ENCODE results near the gene HAAO. TPM values are rescaled to one million over a fixed set of nuclear protein-coding genes. Genes with fewer than 3 reads are reported as not detected.

HAAO gene
- total RNA-seq, 4 donors from 2014 or later, result 6.0 to 19.1 (median 9.8) TPM

- Histone ChIP-seq H3K36me3 (no peaks in the 10 kb centered on the region), H3K27ac (no peak overlapping the region), H3K4me1 (peaks cover 0 to 16% (median 5%) of the 10 kb centered on the region in 3 donors), H3K9me3 (no peaks in the 10 kb centered on the region), H3K27me3 (no peaks in the 10 kb centered on the region), H3K4me3 (no peak overlapping the region)
- no peak for ATAC-seq
- 91 to 100% methylated on average over 1 to 3 of the region's 4 CpGs for WGBS, 2 donors (ENCODE audit: low coverage in 1 of 2)
- no peak for TF ChIP-seq POLR2A (IDR thresholded peaks at IDR 0.05)
- TF ChIP-seq POLR2AphosphoS5 (IDR thresholded peaks at IDR 0.05), result no peak
- no peak for TF ChIP-seq EP300 (IDR thresholded peaks at IDR 0.05)
- TF ChIP-seq, protein P1, sequence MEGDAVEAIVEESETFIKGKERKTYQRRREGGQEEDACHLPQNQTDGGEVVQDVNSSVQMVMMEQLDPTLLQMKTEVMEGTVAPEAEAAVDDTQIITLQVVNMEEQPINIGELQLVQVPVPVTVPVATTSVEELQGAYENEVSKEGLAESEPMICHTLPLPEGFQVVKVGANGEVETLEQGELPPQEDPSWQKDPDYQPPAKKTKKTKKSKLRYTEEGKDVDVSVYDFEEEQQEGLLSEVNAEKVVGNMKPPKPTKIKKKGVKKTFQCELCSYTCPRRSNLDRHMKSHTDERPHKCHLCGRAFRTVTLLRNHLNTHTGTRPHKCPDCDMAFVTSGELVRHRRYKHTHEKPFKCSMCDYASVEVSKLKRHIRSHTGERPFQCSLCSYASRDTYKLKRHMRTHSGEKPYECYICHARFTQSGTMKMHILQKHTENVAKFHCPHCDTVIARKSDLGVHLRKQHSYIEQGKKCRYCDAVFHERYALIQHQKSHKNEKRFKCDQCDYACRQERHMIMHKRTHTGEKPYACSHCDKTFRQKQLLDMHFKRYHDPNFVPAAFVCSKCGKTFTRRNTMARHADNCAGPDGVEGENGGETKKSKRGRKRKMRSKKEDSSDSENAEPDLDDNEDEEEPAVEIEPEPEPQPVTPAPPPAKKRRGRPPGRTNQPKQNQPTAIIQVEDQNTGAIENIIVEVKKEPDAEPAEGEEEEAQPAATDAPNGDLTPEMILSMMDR (IDR thresholded peaks at IDR 0.05), result no peak
Measured at GRCh38 chr2:42799881-42800280, 7.5 kb upstream of the HAAO start.

DNA sequence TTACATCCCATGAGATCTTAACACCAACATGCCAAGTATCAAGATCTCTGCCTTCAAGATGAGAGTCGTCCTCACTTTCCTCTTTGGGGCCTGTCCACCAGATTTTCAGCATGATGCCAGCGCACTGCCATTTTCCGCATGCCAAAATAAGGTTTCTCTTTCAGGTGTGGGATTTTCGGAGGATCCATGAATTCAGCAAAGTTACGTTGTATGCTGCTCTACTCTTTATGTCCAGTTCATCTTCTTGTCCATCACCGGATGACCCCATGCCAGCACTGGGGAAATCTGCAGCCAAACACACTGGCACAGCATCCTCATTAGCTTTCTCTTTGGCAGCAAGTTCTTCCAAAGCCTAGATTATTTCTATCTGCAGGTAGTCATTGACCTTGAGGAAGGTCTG, 4.9 kb upstream of the HAAO start:
- Histone ChIP-seq H3K9me3 (no peaks in the 10 kb centered on the region), H3K27me3 (no peaks in the 10 kb centered on the region), H3K27ac (no peak overlapping the region), H3K4me1 (peaks cover 0 to 39% (median 5%) of the 10 kb centered on the region in 3 donors), H3K4me3 (no peak overlapping the region), H3K36me3 (no peaks in the 10 kb centered on the region)
- no peak for ATAC-seq
- WGBS, 2 donors (ENCODE audit: low coverage in 1 of 2), result 77 to 80% methylated on average over 6 of the region's 6 CpGs
- TF ChIP-seq POLR2A (IDR thresholded peaks at IDR 0.05) (no peak), EP300 (IDR thresholded peaks at IDR 0.05) (no peak), POLR2AphosphoS5 (IDR thresholded peaks at IDR 0.05) (no peak)
- TF ChIP-seq, protein P1 (IDR thresholded peaks at IDR 0.05), result no peak

DNA sequence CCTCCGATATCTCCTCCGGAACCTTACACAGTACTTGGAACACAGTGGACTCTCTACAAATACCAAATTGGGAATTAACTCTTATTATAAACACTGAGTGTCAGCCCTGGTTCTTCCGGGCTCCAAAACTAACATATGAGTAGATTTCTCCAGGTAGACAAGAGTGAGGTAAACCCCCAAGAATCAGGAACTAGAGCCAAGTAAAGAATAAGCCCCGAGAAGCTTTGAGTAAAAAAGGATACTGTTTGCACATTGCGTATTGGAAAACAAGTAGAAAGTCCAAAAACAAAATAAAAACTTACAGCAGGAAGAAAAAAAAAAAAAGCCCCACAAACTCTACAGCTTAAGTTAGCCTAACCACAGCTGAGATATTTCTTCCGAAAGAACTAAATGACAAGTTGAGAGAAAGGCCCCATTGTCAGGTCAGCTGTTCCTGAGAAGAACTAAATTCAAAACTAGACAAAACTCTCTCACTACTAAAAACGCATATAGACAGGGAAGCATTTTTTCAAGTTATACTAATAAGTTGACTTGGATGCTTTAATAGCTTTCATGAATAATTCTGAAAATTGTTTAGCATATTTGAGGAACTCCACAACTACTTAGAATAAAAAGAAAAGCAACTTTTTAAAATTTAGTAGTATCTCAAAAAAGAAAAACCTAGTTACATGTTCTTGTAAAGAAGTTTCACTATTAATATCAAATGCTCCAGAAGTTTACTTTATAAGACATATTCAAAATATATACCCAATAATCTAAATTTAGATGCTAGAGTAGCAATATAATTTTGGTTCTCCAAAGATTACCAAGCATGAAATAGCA, 4.3 kb upstream of the HAAO start:
- H3K4me1 ChIP-seq, result peaks cover 0 to 45% (median 9%) of the 10 kb centered on the region in 3 donors
- WGBS, 2 donors (ENCODE audit: low coverage in 1 of 2), result 42 to 43% methylated on average over 6 to 7 of the region's 7 CpGs
- H3K27me3 ChIP-seq, result no peaks in the 10 kb centered on the region
- H3K27ac ChIP-seq, result peak overlapping the region in 2 of 4 donors; percentile 54 to 72
- ATAC-seq, result no peak
- H3K36me3 ChIP-seq, result no peaks in the 10 kb centered on the region
- TF ChIP-seq POLR2AphosphoS5 (IDR thresholded peaks at IDR 0.05) (no peak), EP300 (IDR thresholded peaks at IDR 0.05) (no peak), POLR2A (IDR thresholded peaks at IDR 0.05) (no peak)
- TF ChIP-seq, protein P1 (IDR thresholded peaks at IDR 0.05), result no peak
- H3K4me3 ChIP-seq, result no peak overlapping the region
- H3K9me3 ChIP-seq, result no peaks in the 10 kb centered on the region

GRCh38 chr2:42795841-42796301, 3.5 kb upstream of the HAAO start:
- WGBS, 2 donors (ENCODE audit: low coverage in 1 of 2), result 33% methylated on average over 2 of the region's 3 CpGs; no CpG with 5 or more reads in 1 of the 2 donors
- Histone ChIP-seq H3K4me3 (no peak overlapping the region), H3K36me3 (no peaks in the 10 kb centered on the region), H3K27me3 (no peaks in the 10 kb centered on the region), H3K27ac (peak overlapping the region in 3 of 4 donors; percentile 48 to 72 (median 54)), H3K4me1 (peaks cover 0 to 45% (median 8%) of the 10 kb centered on the region in 3 donors), H3K9me3 (no peaks in the 10 kb centered on the region)
- ATAC-seq, result no peak
- TF ChIP-seq EP300 (IDR thresholded peaks at IDR 0.05) (no peak), POLR2A (IDR thresholded peaks at IDR 0.05) (no peak), POLR2AphosphoS5 (IDR thresholded peaks at IDR 0.05) (no peak)
- TF ChIP-seq, protein P1 (IDR thresholded peaks at IDR 0.05), result no peak

GRCh38 chr2:42795275-42795674, 2.9 kb upstream of the HAAO start:
- no peak overlapping the region for H3K4me3 ChIP-seq
- no peak for TF ChIP-seq POLR2AphosphoS5 (IDR thresholded peaks at IDR 0.05)
- no peak for TF ChIP-seq EP300 (IDR thresholded peaks at IDR 0.05)
- TF ChIP-seq, protein P1 (IDR thresholded peaks at IDR 0.05), result no peak
- TF ChIP-seq POLR2A (IDR thresholded peaks at IDR 0.05), result no peak
- H3K27me3 ChIP-seq, result no peaks in the 10 kb centered on the region
- peak overlapping the region in 2 of 4 donors; percentile 54 to 72 for H3K27ac ChIP-seq
- WGBS, 2 donors (ENCODE audit: low coverage in 1 of 2), result 88 to 100% methylated on average over 1 to 6 of the region's 6 CpGs
- H3K4me1 ChIP-seq, result peaks cover 0 to 46% (median 8%) of the 10 kb centered on the region in 3 donors
- H3K9me3 ChIP-seq, result no peaks in the 10 kb centered on the region
- ATAC-seq, result no peak
- H3K36me3 ChIP-seq, result no peaks in the 10 kb centered on the region
